WTC11 (cell line): ENCODE data around the gene OPCML. TPM values are rescaled to one million over a fixed set of nuclear protein-coding genes. Genes with fewer than 3 reads are reported as not detected.

Source experiments
- ATAC-seq: fragments of 200-7000 bp; cut with Tn5 transposase; 2 replicates; pipeline ENCODE4 v1.10.0; 2021; ENCODE audit warnings: mild to moderate bottlenecking, moderate library complexity
- CTCF ChIA-PET: fragments of 300-600 bp; sonication (Branson Sonifier 250); formaldehyde crosslinking; loops from one replicate; lab custom pipeline; 2021; ENCODE audit warnings: antibody characterized with exemption; lab: Charles Lee
- POLR2A ChIA-PET: fragments of 350-600 bp; sonication (Branson Sonifier 250); formaldehyde crosslinking; loops from one replicate; lab custom pipeline; 2021; ENCODE audit warnings: antibody characterized with exemption; lab: Charles Lee
- DNase-seq: peaks from one replicate; pipeline ENCODE4 v3.0.0; 2021; ENCODE audit warnings: low spot score
- H3K27ac Mint-ChIP-seq: 2 replicates; pipeline ENCODE4 v1.8.0; 2021; ENCODE audit warnings: mixed read lengths
- H3K27me3 Mint-ChIP-seq: 2 replicates; pipeline ENCODE4 v1.8.0; 2021; ENCODE audit warnings: low read depth, mild to moderate bottlenecking, moderate library complexity, mixed read lengths
- H3K36me3 Mint-ChIP-seq: 2 replicates; pipeline ENCODE4 v1.8.0; 2021; ENCODE audit warnings: mixed read lengths
- H3K4me1 Mint-ChIP-seq: 2 replicates; pipeline ENCODE4 v1.8.0; 2022; ENCODE audit warnings: mixed read lengths
- H3K4me3 Mint-ChIP-seq: 2 replicates; pipeline ENCODE4 v1.8.0; 2021; ENCODE audit warnings: mild to moderate bottlenecking, moderate library complexity, mixed read lengths
- H3K9me3 Mint-ChIP-seq: 2 replicates; pipeline ENCODE4 v1.8.0; 2021; ENCODE audit warnings: mixed read lengths
- CTCF ChIP-seq: fragments of 200-600 bp; IDR thresholded peaks from 2 replicates; pipeline ENCODE4 v1.8.0; 2022; ENCODE audit warnings: antibody characterized with exemption
- EMX1 ChIP-seq: fragments of 250-450 bp; sonication (Bioruptor Pico); IDR thresholded peaks from 2 replicates; pipeline ENCODE4 v1.8.0; 2021; ENCODE audit warnings: mild to moderate bottlenecking
- ESRRA ChIP-seq: sonication (generic); formaldehyde crosslinking; IDR thresholded peaks from 2 replicates; pipeline ENCODE4 v1.8.1; 2022; ENCODE audit warnings: mild to moderate bottlenecking, missing genetic modification reagents, borderline replicate concordance
- FOXJ3 ChIP-seq: sonication (generic); formaldehyde crosslinking; IDR thresholded peaks from 2 replicates; pipeline ENCODE4 v1.9.0; 2021; ENCODE audit warnings: missing genetic modification reagents, mild to moderate bottlenecking, borderline replicate concordance
- OVOL2 ChIP-seq: fragments of 250-450 bp; sonication (Bioruptor Pico); IDR thresholded peaks from 2 replicates; pipeline ENCODE4 v1.9.0; 2021; ENCODE audit warnings: mild to moderate bottlenecking, borderline replicate concordance
- TP53 ChIP-seq: sonication (generic); formaldehyde crosslinking; IDR thresholded peaks from 2 replicates; pipeline ENCODE4 v1.8.1; 2023; ENCODE audit warnings: mild to moderate bottlenecking, missing genetic modification reagents
- USF1 ChIP-seq: sonication (generic); formaldehyde crosslinking; IDR thresholded peaks from 2 replicates; pipeline ENCODE4 v1.8.0; 2022; ENCODE audit warnings: mild to moderate bottlenecking, missing genetic modification reagents
- USF2 ChIP-seq: sonication (generic); formaldehyde crosslinking; IDR thresholded peaks from 2 replicates; pipeline ENCODE4 v1.8.1; 2023; ENCODE audit warnings: mild to moderate bottlenecking, missing genetic modification reagents, moderate library complexity
- ZMAT4 ChIP-seq: fragments of 250-450 bp; sonication (Bioruptor Pico); IDR thresholded peaks from 2 replicates; pipeline ENCODE4 v1.9.0; 2021; ENCODE audit warnings: mild to moderate bottlenecking
- ZNF317 ChIP-seq: sonication (generic); formaldehyde crosslinking; IDR thresholded peaks from 2 replicates; pipeline ENCODE4 v1.8.1; 2023; ENCODE audit warnings: low read depth, mild to moderate bottlenecking, moderate library complexity, missing genetic modification reagents, borderline replicate concordance
- ZNF396 ChIP-seq: fragments of 250-450 bp; sonication (Bioruptor Pico); IDR thresholded peaks from 2 replicates; pipeline ENCODE4 v1.8.0; 2021; ENCODE audit warnings: mild to moderate bottlenecking, moderate library complexity, borderline replicate concordance
- ZNF425 ChIP-seq: fragments of 250-450 bp; sonication (Bioruptor Pico); conservative IDR thresholded peaks from 2 replicates; pipeline ENCODE4 v1.9.0; 2021; ENCODE audit warnings: mild to moderate bottlenecking
- total RNA-seq: library from RNA; stranded (reverse); gene quantifications from 3 replicates; pipeline ENCODE4 v1.2.3, GENCODE V29; 2021

OPCML gene
- total RNA-seq, 1 experiment from 2014 or later = 1.5 TPM

- Mint-ChIP-seq H3K9me3 (peaks cover under 1% of the 10 kb centered on the region), H3K4me3 (no peak overlapping the region), H3K36me3 (peaks cover under 1% of the 10 kb centered on the region; the same call in 1 of the 2 replicates), H3K27ac (no peak overlapping the region), H3K27me3 (no peaks in the 10 kb centered on the region), H3K4me1 (peaks cover 16% of the 10 kb centered on the region)
- POLR2A ChIA-PET = no interaction called here
- CTCF ChIA-PET = interaction anchor here (0.9 kb wide), 1 partner anchor 162 kb away, joined by 3 read pairs; no protein-coding TSS in a partner anchor
- DNase-seq = no peak
- no peak for TF ChIP-seq ZMAT4 (CRISPR knock-in tag)
- TF ChIP-seq ZNF425 (CRISPR knock-in tag) = no peak
- ATAC-seq = peak; percentile 52
These were observed 118.6 kb downstream of the OPCML start for GRCh38 chr11:133413703-133414102.

GRCh38 chr11:133409799-133410198 lies 122.5 kb downstream of the OPCML start:
- peaks cover 15% of the 10 kb centered on the region for H3K4me1 Mint-ChIP-seq
- H3K4me3 Mint-ChIP-seq = no peak overlapping the region
- CTCF ChIA-PET = interaction anchor here (1.4 to 1.5 kb wide), 2 partner anchors 275 to 412 kb away, joined by 3 to 4 read pairs; no protein-coding TSS in a partner anchor
- H3K27me3 Mint-ChIP-seq = no peaks in the 10 kb centered on the region
- H3K9me3 Mint-ChIP-seq = no peaks in the 10 kb centered on the region
- DNase-seq = no peak
- TF ChIP-seq USF2 (CRISPR knock-in tag) = no peak
- no peak for TF ChIP-seq USF1 (CRISPR knock-in tag)
- TF ChIP-seq ZNF317 (CRISPR knock-in tag) = no peak
- no peak for TF ChIP-seq TP53 (CRISPR knock-in tag)
- no peak for TF ChIP-seq FOXJ3 (CRISPR knock-in tag)
- no peak for TF ChIP-seq OVOL2
- no peak for TF ChIP-seq EMX1 (CRISPR knock-in tag)
- ATAC-seq = no peak
- POLR2A ChIA-PET = no interaction called here
- no peak overlapping the region for H3K27ac Mint-ChIP-seq
- H3K36me3 Mint-ChIP-seq = no peaks in the 10 kb centered on the region

GRCh38 chr11:133408936-133409335 lies 123.4 kb downstream of the OPCML start:
- Mint-ChIP-seq H3K4me3 (no peak overlapping the region), H3K4me1 (peaks cover 14% of the 10 kb centered on the region), H3K9me3 (peaks cover 5% of the 10 kb centered on the region), H3K36me3 (peaks cover 4% of the 10 kb centered on the region; the same call in 1 of the 2 replicates), H3K27ac (no peak overlapping the region), H3K27me3 (peaks cover 2% of the 10 kb centered on the region; the same call in 1 of the 2 replicates)
- ChIA-PET CTCF (interaction anchor here (1.4 kb wide), 1 partner anchor 413 kb away, joined by 3 read pairs; no protein-coding TSS in a partner anchor), POLR2A (no interaction called here)
- DNase-seq (no peak), ATAC-seq (no peak)
- TF ChIP-seq CTCF (no peak), ZMAT4 (CRISPR knock-in tag) (no peak), ZNF396 (no peak), ESRRA (CRISPR knock-in tag) (no peak)
